Activated T-cell treated with anti-CD3 and anti-CD28 coated beads, Interleukin-2, amount 50 U/mL, for 24 hours (primary cell): Measurements from ENCODE around the gene GTSE1.

Experiments used
- DNase-seq: peaks from one replicate; pipeline ENCODE4 v3.0.0-alpha.2; 2020
- H3K27ac Mint-ChIP-seq: 2 replicates; pipeline ENCODE4 v1.8.0; 2020; ENCODE audit warnings: mild to moderate bottlenecking, mixed read lengths
- H3K27me3 Mint-ChIP-seq: 2 replicates; pipeline ENCODE4 v1.8.0; 2020; ENCODE audit warnings: mixed read lengths
- H3K36me3 Mint-ChIP-seq: 2 replicates; pipeline ENCODE4 v1.8.0; 2020; ENCODE audit warnings: low read depth, mixed read lengths
- H3K4me1 Mint-ChIP-seq: 2 replicates; pipeline ENCODE4 v1.8.0; 2020; ENCODE audit warnings: low read depth, mixed read lengths
- H3K4me3 Mint-ChIP-seq: 2 replicates; pipeline ENCODE4 v1.8.0; 2020; ENCODE audit warnings: mild to moderate bottlenecking, moderate library complexity, mixed read lengths
- H3K9me3 Mint-ChIP-seq: 2 replicates; pipeline ENCODE4 v1.8.0; 2020; ENCODE audit warnings: mixed read lengths

The GTSE1 gene

GRCh38 chr22:46374663-46375474 lies 78.2 kb downstream of the GTSE1 start:
- H3K4me1 Mint-ChIP-seq: peaks cover 32% of the 10 kb centered on the region
- H3K9me3 Mint-ChIP-seq: peaks cover 8% of the 10 kb centered on the region
- H3K27me3 Mint-ChIP-seq: peaks cover 18% of the 10 kb centered on the region
- no peak for DNase-seq
- no peaks in the 10 kb centered on the region for H3K36me3 Mint-ChIP-seq
- no peak overlapping the region for H3K4me3 Mint-ChIP-seq
- H3K27ac Mint-ChIP-seq: no peak overlapping the region

DNA sequence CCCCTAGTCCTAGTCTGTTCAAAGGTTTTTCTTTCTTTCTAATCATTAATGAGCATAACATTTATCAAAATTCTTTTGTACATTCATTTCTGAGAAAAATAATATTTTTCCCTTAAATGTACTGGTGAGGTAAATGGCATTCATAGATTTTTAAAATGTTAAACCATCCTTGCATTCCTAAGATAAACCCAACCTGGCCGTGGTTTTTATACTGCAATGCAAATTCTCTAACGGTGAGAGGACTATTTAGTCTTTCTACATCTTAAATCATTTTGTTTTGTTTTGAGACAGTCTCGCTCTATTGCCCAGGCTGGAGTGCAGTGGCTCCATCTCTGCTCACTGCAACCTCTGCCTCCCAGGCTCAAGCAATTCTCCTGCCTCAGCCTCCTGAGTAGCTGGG lies 79.4 kb downstream of the GTSE1 start:
- no peak overlapping the region for H3K27ac Mint-ChIP-seq

GRCh38 chr22:46376908-46377524 lies 80.3 kb downstream of the GTSE1 start:
- no peaks in the 10 kb centered on the region for H3K36me3 Mint-ChIP-seq
- DNase-seq: no peak
- H3K9me3 Mint-ChIP-seq: peaks cover 8% of the 10 kb centered on the region
- H3K4me3 Mint-ChIP-seq: no peak overlapping the region
- no peak overlapping the region for H3K27ac Mint-ChIP-seq
- H3K27me3 Mint-ChIP-seq: peaks cover 18% of the 10 kb centered on the region
- H3K4me1 Mint-ChIP-seq: peaks cover 18% of the 10 kb centered on the region

More for the DNA sequence above, 79.4 kb downstream of the GTSE1 start:
- H3K4me1 Mint-ChIP-seq: peaks cover 21% of the 10 kb centered on the region
- H3K9me3 Mint-ChIP-seq: peaks cover 8% of the 10 kb centered on the region
- DNase-seq: no peak
- H3K36me3 Mint-ChIP-seq: no peaks in the 10 kb centered on the region
- no peak overlapping the region for H3K4me3 Mint-ChIP-seq
- H3K27me3 Mint-ChIP-seq: peaks cover 18% of the 10 kb centered on the region

- H3K36me3 Mint-ChIP-seq: no peaks in the 10 kb centered on the region
- DNase-seq: no peak
- H3K4me3 Mint-ChIP-seq: no peak overlapping the region
- H3K27ac Mint-ChIP-seq: no peak overlapping the region
- peaks cover 8% of the 10 kb centered on the region for H3K9me3 Mint-ChIP-seq
- H3K27me3 Mint-ChIP-seq: peaks cover 14% of the 10 kb centered on the region
- peaks cover 14% of the 10 kb centered on the region for H3K4me1 Mint-ChIP-seq
Observed at GRCh38 chr22:46377525-46378425, 81.1 kb downstream of the GTSE1 start.

- peaks cover 10% of the 10 kb centered on the region for H3K27me3 Mint-ChIP-seq
Observed at GRCh38 chr22:46378426-46379065, 81.9 kb downstream of the GTSE1 start.

GRCh38 chr22:46379066-46379930 lies 82.6 kb downstream of the GTSE1 start:
- peaks cover 3% of the 10 kb centered on the region for H3K4me1 Mint-ChIP-seq
- H3K9me3 Mint-ChIP-seq: peaks cover 8% of the 10 kb centered on the region
- DNase-seq: no peak
- no peaks in the 10 kb centered on the region for H3K36me3 Mint-ChIP-seq
- peaks cover 6% of the 10 kb centered on the region for H3K27me3 Mint-ChIP-seq
- no peak overlapping the region for H3K4me3 Mint-ChIP-seq
- H3K27ac Mint-ChIP-seq: no peak overlapping the region

More at GRCh38 chr22:46378426-46379065, 81.9 kb downstream of the GTSE1 start:
- H3K27ac Mint-ChIP-seq: no peak overlapping the region
- no peaks in the 10 kb centered on the region for H3K36me3 Mint-ChIP-seq
- H3K4me1 Mint-ChIP-seq: peaks cover 10% of the 10 kb centered on the region
- H3K9me3 Mint-ChIP-seq: peaks cover 8% of the 10 kb centered on the region
- no peak overlapping the region for H3K4me3 Mint-ChIP-seq
- DNase-seq: no peak

DNA sequence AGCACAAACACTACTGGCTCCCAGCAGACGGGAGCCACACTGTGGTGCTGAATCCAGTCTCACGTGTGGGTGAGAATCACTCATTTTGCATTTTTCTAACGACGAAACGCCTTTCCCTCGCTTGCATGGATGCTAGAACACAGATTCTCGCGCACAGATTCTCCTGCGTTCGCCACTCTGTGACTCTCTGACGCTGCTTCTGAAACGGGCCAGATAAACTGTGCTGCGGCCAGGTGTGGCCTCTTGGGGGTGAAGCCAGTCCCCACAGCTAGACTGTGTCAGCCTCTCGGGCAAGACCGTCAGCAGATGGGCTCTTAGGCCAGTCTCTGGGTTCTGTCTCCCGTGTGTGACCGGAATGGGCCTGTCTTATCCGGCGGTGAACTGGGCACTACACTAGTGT lies 83.4 kb downstream of the GTSE1 start:
- Mint-ChIP-seq H3K27ac (no peak overlapping the region), H3K4me3 (no peak overlapping the region), H3K27me3 (peaks cover 3% of the 10 kb centered on the region), H3K9me3 (peaks cover 8% of the 10 kb centered on the region), H3K4me1 (no peaks in the 10 kb centered on the region), H3K36me3 (no peaks in the 10 kb centered on the region)
- no peak for DNase-seq
